T-helper 2 cell (primary cell): Measurements from ENCODE around the gene MN1.

Experiments used
- DNase-seq, 5 experiments: peaks; one replicate each; pipeline versions ENCODE4 v3.0.0 to v3.0.0-alpha.2; 2012 to 2022

MN1 gene

DNA sequence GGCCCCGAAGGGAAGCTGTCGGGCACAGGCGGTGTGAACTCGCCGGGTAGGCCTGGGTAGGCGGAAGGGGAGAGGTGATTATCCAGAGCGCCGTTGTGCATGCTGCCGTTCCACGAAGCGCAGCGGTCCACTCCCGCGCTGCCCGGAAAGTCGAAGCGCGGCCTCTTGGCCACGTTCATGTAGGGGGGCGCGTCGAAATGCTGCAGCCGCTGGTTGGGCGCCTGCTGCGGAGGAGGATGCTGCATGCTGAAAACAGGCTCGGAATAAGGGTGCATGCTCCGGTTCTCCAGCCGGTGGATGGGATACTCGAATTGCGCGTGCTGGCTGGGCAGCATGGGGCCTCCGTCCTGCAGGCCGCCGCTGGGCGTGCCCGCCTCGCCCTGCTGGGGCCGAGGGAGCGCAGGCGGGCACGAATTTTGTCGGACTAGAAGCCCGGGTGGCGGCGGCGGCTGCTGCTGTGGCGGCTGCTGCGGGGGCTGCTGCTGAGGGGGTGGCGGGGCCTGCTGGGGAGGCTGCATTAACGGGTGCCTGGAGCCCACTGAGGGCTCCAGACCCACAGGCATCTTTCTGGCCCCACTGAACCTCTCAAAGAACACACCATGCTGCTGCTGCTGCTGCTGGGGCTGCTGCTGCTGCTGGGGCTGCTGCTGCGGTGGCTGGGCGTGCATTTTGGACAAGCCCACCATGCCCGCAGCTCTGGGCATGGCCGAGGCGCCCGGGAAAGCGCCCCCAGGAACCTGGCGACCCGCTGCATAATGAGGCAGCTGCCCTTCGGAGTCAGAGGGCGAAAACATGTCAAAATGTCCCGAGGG lies 2.3 kb downstream of the MN1 start:
- no peak for DNase-seq

GRCh38 chr22:27798511-27799014 lies 3.0 kb downstream of the MN1 start:
- no peak for DNase-seq

DNA sequence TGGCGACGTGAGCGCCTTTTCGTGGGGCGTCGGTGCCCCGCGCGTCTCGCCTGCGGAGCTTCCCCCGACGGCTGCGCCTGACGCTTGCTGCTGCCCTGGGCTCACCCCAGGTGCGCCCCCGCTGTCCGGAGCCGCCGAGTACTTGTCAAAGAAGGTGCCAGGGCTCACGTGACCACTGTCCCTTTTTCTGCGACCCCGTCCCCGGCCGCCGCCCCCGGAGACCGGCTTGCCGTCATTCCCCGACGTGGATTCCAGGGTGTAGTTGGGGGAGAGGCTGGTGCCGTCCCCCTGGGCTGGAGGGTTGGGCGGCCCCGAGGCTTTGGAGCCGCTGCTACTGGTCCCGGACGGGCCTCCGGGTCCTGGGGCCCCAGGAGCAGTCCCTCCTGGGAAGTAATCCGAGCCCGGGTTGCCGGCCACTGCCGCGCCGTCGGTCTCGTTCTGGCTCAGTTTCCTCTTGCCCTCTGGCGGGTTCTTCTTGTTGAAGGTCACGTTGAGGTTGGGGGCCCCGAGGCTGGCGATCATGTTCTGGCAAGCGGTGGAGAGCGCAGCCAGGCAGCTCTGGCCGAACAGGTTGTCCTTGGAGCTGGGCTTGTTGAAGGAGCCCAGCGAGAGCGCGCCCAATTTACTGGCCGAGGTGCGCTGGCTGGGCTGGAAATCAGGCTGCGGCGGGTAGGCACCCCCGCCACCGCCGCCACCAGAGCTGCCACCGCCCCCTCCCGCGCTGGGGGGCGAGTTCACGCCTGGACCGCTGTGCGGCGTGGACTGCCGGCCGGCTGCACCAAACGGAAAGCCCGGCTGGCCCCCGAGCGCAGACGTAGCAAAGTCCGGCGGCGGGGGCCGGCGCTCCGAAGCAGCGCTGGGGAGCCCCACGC lies 3.8 kb downstream of the MN1 start:
- DNase-seq: no peak

DNA sequence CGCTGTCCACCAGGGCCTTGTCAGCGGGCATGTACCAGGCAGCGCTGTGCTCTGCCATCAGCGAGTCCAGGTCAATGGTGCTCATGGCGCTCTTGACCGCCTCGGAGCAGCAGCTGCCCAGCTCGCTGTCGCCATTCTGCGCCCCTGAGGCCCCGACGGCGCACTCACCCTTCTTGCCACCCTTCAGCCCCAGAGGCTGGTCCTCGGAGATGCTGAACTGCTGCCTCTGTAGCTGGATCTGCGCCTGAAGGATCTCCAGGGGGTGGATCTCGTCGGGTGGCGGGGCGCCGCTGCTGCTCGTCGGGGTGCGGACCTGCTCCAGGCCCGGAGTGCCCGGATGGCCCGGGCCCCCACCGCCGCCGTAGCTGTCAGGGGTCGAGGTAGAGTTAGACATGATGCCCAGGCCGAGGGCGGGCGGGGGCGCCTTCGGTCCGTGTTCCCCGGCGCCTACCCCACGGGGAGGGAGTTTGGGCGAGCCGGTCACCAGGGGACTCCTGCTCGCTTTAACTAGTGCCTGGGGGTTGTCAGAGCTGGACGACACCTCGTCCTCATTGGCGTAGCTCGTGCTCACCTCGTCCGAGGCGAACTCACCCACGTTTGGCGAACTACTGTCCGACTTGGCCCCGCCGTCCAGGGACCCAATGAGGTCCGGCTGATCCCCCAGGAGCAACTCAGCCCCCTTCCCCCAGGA lies 4.6 kb downstream of the MN1 start:
- DNase-seq: no peak

- DNase-seq: no peak
Observed at GRCh38 chr22:27795696-27796517, 5.6 kb downstream of the MN1 start.

- DNase-seq: no peak
Observed at GRCh38 chr22:27795053-27795452, 6.5 kb downstream of the MN1 start.

GRCh38 chr22:27794226-27794625 lies 7.3 kb downstream of the MN1 start:
- no peak for DNase-seq

- no peak for DNase-seq
Observed at GRCh38 chr22:27793576-27793975, 8.0 kb downstream of the MN1 start.

DNA sequence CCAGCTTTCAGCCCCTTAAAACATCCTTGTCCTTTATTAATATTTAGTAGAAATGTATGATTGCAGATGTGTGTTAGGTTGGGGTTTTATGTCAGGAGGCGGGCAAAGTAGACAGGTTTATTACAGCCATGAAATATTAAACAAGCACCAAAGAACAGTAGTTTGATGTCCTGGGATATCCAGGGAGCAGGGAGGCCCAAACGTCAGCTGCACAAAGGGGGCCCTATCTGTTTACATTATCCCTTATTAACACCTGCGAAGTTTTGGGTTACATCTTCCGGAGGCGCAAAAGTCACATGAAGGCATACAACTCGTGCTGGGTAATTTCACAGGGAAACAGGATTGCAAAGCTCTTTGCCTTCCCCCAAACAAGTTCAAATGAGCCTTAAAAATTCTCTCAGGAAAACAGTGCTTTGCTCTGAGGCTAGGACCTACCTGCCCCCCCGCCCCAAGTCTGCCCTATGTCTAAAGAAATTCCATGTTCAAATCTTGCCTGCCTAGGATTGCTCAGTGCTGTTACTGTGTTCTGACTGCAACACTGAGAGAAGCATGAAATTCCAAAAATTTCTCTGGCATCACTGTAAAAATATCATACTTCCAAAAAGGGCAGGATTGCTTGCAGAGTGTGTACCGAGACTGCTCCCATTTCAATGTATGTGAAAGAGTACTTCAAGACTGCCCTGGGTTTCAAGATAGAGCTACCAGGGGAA lies 8.9 kb downstream of the MN1 start:
- DNase-seq: no peak

GRCh38 chr22:27791859-27792241 lies 9.7 kb downstream of the MN1 start:
- DNase-seq: no peak

- DNase-seq: no peak
Observed at GRCh38 chr22:27791159-27791858, 10.2 kb downstream of the MN1 start.

DNA sequence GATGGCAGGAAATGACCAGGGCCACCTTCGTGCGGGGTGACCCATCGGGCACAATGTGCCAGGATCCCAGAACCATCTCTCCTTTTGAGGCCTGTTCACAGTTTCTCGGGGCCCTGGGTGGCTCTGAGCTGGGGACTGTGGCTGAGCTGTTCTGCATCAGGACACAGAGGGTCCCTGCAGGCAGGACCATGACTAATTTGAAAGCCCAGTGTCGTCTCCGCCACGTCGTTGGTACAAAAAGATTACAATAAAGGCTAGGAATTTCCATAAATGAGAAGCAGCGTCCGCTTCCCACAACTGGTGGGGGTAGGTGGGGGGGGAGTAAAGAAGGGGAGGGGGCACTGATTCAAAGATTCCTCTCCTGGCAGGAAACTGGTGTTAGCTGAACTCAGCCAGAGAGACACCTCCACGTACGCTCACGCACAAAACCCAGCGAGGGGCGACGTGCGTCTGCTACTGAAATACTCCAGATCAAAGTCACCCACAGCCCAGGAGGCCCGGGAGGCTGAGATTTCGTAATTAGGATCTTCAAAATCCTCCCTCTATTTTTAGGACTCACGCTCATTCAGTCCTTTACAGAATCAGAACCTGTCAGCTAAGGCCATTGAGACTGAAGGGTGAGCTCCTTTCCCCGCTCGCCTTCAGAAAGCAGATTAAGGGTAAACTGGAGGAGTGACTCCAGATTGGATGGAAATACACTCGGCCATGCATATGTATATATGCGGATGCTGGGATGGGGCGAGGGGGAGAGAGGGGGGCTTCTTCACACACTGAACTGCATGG lies 11.0 kb downstream of the MN1 start:
- DNase-seq: no peak

GRCh38 chr22:27788500-27789288 lies 12.9 kb downstream of the MN1 start:
- DNase-seq: no peak

GRCh38 chr22:27786965-27787364 lies 14.6 kb downstream of the MN1 start:
- DNase-seq: no peak

- no peak for DNase-seq
Observed at GRCh38 chr22:27786291-27786932, 15.1 kb downstream of the MN1 start.

DNA sequence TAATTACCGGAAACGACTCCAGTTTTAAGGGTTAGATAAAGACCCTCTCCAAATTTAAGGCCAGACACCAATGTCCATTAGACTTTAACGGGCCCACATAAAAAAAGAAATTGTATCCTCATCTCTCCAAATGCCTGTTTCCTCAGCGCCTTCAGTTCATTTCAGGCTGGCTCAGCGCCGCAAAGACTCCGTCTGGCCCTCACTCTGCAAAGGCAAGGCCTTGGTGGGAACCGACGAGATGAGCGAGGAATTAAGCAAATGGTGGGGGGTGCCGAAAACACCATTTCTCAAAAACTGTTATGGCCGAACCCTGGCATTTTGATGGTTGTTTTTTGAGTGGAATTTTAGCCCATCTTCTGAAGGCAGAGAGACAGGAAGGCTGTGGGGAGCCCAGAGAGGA lies 15.7 kb downstream of the MN1 start:
- DNase-seq: no peak

GRCh38 chr22:27784120-27784475 lies 17.5 kb downstream of the MN1 start:
- no peak for DNase-seq

GRCh38 chr22:27783436-27784119 lies 18.0 kb downstream of the MN1 start:
- DNase-seq: no peak
